Spleen (tissue), 11 donors: ENCODE data around the gene AKAP1. TPM values are rescaled to one million over a fixed set of nuclear protein-coding genes. Genes with fewer than 3 reads are reported as not detected.

Experiments
- DNase-seq: peaks from one replicate; pipeline ENCODE4 v3.0.0-alpha.2; 2020
- H3K27ac ChIP-seq, 8 donors: fragments of 200-600 bp; sonication (generic) in 7 of 8; 1 replicate in 4 of 8; 2 replicates in 4 of 8; pipeline versions ENCODE4 v1.5.0 to v1.8.0; 2016 to 2021; ENCODE audit warnings: inconsistent platforms in 4 of 8, mild to moderate bottlenecking in 4 of 8, moderate library complexity in 1 of 8
- H3K27me3 ChIP-seq, 7 donors: fragments of 200-600 bp; sonication (generic) in 6 of 7; replicated peaks in 1 of 7; 1 replicate in 4 of 7; 2 replicates in 3 of 7; pipeline versions ENCODE4 v1.5.0 to v1.8.0; 2016 to 2021; ENCODE audit warnings: inconsistent platforms in 3 of 7, mild to moderate bottlenecking in 1 of 7
- H3K36me3 ChIP-seq, 6 donors: fragments of 200-600 bp; sonication (generic) in 5 of 6; 1 replicate in 4 of 6; 2 replicates in 2 of 6; pipeline versions ENCODE4 v1.5.0 to v1.8.0; 2016 to 2021; ENCODE audit warnings: inconsistent platforms in 2 of 6
- H3K4me1 ChIP-seq, 6 donors: fragments of 200-600 bp; sonication (generic) in 5 of 6; 1 replicate in 3 of 6; 2 replicates in 3 of 6; pipeline versions ENCODE4 v1.5.0 to v1.8.0; 2016 to 2021; ENCODE audit warnings: inconsistent platforms in 3 of 6
- H3K4me3 ChIP-seq, 8 donors: fragments of 200-600 bp; sonication (generic) in 7 of 8; 1 replicate in 4 of 8; 2 replicates in 4 of 8; pipeline versions ENCODE4 v1.5.0 to v1.8.0; 2016 to 2021; ENCODE audit warnings: inconsistent platforms in 4 of 8, mild to moderate bottlenecking in 4 of 8, moderate library complexity in 2 of 8
- H3K9me3 ChIP-seq, 8 donors: fragments of 200-600 bp; sonication (generic) in 7 of 8; 1 replicate in 4 of 8; 2 replicates in 4 of 8; pipeline versions ENCODE4 v1.5.0 to v1.8.0; 2016 to 2021; ENCODE audit warnings: inconsistent platforms in 4 of 8
- CTCF ChIP-seq, 11 experiments: fragments of 200-600 bp in 7 of 11; fragments of 450-650 bp in 4 of 11; sonication (generic) in 4 of 11; IDR thresholded peaks in 8 of 11; conservative IDR thresholded peaks in 3 of 11; 1 replicate in 7 of 11; 2 replicates in 4 of 11; pipeline versions ENCODE4 v1.4.0 to v1.8.0; 2016 to 2021; ENCODE audit warnings: antibody characterized with exemption in 11 of 11, inconsistent platforms in 4 of 11, mild to moderate bottlenecking in 1 of 11
- POLR2A ChIP-seq, 3 donors: fragments of 450-650 bp; IDR thresholded peaks; one replicate each; pipeline ENCODE4 v1.5.1; 2017; ENCODE audit warnings: antibody characterized with exemption in 3 of 3, mild to moderate bottlenecking in 1 of 3
- POLR2AphosphoS5 ChIP-seq, 3 donors: sonication (generic); formaldehyde crosslinking; IDR thresholded peaks; one replicate each; pipeline ENCODE4 v1.5.1; 2017; ENCODE audit warnings: antibody characterized with exemption in 3 of 3
- WGBS, 5 donors: extraction: QIAGEN DNeasy Blood & Tissue Kit in 3 of 5; methylation state at CpG; one replicate each; pipeline versions ENCODE4 v1.1.5 to v1.1.7; 2013 to 2018; 5-methylcytosine and 5-hydroxymethylcytosine counted together
- intact Hi-C: fragments of 100-400 bp; cut with DNase I; formaldehyde crosslinking; loops from one replicate; pipeline ENCODE4 v1.15.0; 2023; ENCODE audit warnings: low total_unique reads
- polyA plus RNA-seq, 3 donors: library from polyadenylated mRNA; stranded (reverse); fragments of 200-250 nt; gene quantifications; one replicate each; pipeline ENCODE4 v1.2.1, GENCODE V29; 2013
- total RNA-seq, 7 donors: library from RNA; depleted of rRNA in 3 of 7; stranded (reverse); fragments of >200 nt in 3 of 7; fragmentation: NEBNext Ultra II Directional in 4 of 7; extraction: Animal tissue kit (Norgen Biotek cat#: 25700) in 4 of 7; gene quantifications; one replicate each; pipeline versions ENCODE4 v1.1.0 to v1.2.1, GENCODE V29; 2016 to 2021
- donor health status: healthy with polysubstance abuse.
- donor health status: DM: no; HTN: no; CAD: no; lungs with moderate emphysema.
- donor health status: DM: no; HTN: no; CAD: no.
- donor health status: Bipolar disorder and iron deficiency.
- donor health status: healthy.
- donor health status: DM: no; HTN: no; CAD: no.
- donor health status: DM: yes; HTN: yes; CAD: no.

AKAP1 gene
- total and polyA plus RNA-seq, 10 donors = 6.7 to 23.9 (median 17.6) TPM

- Histone ChIP-seq H3K4me3 (no peak overlapping the region), H3K27ac (no peak overlapping the region), H3K9me3 (no peaks in the 10 kb centered on the region), H3K27me3 (peaks cover 0 to 9% (median 0%) of the 10 kb centered on the region in 7 donors), H3K36me3 (no peaks in the 10 kb centered on the region), H3K4me1 (peaks cover 0 to 18% (median 4%) of the 10 kb centered on the region in 6 donors)
- TF ChIP-seq POLR2AphosphoS5 (IDR thresholded peaks at IDR 0.05) (no peak), POLR2A (IDR thresholded peaks at IDR 0.05) (no peak)
- intact Hi-C loops = loop anchor here (5.0 to 10.0 kb wide), 3 partner anchors 614 to 979 kb away; partner anchors contain the start of gene CCDC182
- 80 to 92% (median 87%) methylated on average over 7 of the region's 7 CpGs for WGBS, 5 donors
- DNase-seq = no peak
Observed at GRCh38 chr17:57133486-57133885, 48.4 kb downstream of the AKAP1 start.

- H3K36me3 ChIP-seq = no peaks in the 10 kb centered on the region
- DNase-seq = no peak
- 91 to 94% (median 93%) methylated on average over 13 of the region's 13 CpGs for WGBS, 5 donors
Observed at GRCh38 chr17:57135026-57135788, 50.2 kb downstream of the AKAP1 start.

GRCh38 chr17:57135789-57136291 is 50.8 kb downstream of the AKAP1 start:
- DNase-seq = no peak
- Histone ChIP-seq H3K36me3 (no peaks in the 10 kb centered on the region), H3K27me3 (peaks cover 0 to 9% (median 0%) of the 10 kb centered on the region in 7 donors), H3K27ac (no peak overlapping the region), H3K4me3 (no peak overlapping the region), H3K4me1 (peaks cover 0 to 16% (median 4%) of the 10 kb centered on the region in 6 donors), H3K9me3 (no peaks in the 10 kb centered on the region)
- TF ChIP-seq POLR2A (IDR thresholded peaks at IDR 0.05) (no peak), CTCF (IDR thresholded peaks at IDR 0.05 in 8 of 11, conservative IDR thresholded peaks at IDR 0.05 in 3 of 11) (no peak), POLR2AphosphoS5 (IDR thresholded peaks at IDR 0.05) (no peak)
- WGBS, 5 donors = 32 to 41% (median 35%) methylated on average over 21 of the region's 21 CpGs
- intact Hi-C loops = loop anchor here (10.0 kb wide), 1 partner anchor 699 kb away; no protein-coding TSS in a partner anchor

More at GRCh38 chr17:57135026-57135788, 50.2 kb downstream of the AKAP1 start:
- TF ChIP-seq POLR2A (IDR thresholded peaks at IDR 0.05) = no peak
- TF ChIP-seq CTCF (IDR thresholded peaks at IDR 0.05 in 8 of 11, conservative IDR thresholded peaks at IDR 0.05 in 3 of 11) = no peak
- TF ChIP-seq POLR2AphosphoS5 (IDR thresholded peaks at IDR 0.05) = no peak
- peaks cover 0 to 18% (median 4%) of the 10 kb centered on the region in 6 donors for H3K4me1 ChIP-seq
- H3K4me3 ChIP-seq = no peak overlapping the region
- intact Hi-C loops = loop anchor here (10.0 kb wide), 1 partner anchor 700 kb away; no protein-coding TSS in a partner anchor
- H3K27ac ChIP-seq = no peak overlapping the region
- H3K27me3 ChIP-seq = peaks cover 0 to 9% (median 0%) of the 10 kb centered on the region in 7 donors
- no peaks in the 10 kb centered on the region for H3K9me3 ChIP-seq

- no peak for TF ChIP-seq CTCF (IDR thresholded peaks at IDR 0.05 in 8 of 11, conservative IDR thresholded peaks at IDR 0.05 in 3 of 11)
- no peak for TF ChIP-seq POLR2AphosphoS5 (IDR thresholded peaks at IDR 0.05)
- peaks cover 0 to 12% (median 2%) of the 10 kb centered on the region in 6 donors for H3K4me1 ChIP-seq
- H3K9me3 ChIP-seq = no peaks in the 10 kb centered on the region
- H3K27ac ChIP-seq = no peak overlapping the region
- H3K27me3 ChIP-seq = peaks cover 0 to 9% (median 0%) of the 10 kb centered on the region in 7 donors
- WGBS, 5 donors = 54 to 72% (median 67%) methylated on average over 13 of the region's 13 CpGs
- no peak overlapping the region for H3K4me3 ChIP-seq
- no peak for DNase-seq
- H3K36me3 ChIP-seq = no peaks in the 10 kb centered on the region
- intact Hi-C loops = loop anchor here (10.0 kb wide), 1 partner anchor 698 kb away; no protein-coding TSS in a partner anchor
Observed at GRCh38 chr17:57136355-57136754, 51.3 kb downstream of the AKAP1 start.
